Measurements from ENCODE around the gene UBA1. TPM values are rescaled to one million over a fixed set of nuclear protein-coding genes. Genes with fewer than 3 reads are reported as not detected.

UBA1 gene
- total RNA-seq, 4 donors from 2014 or later: 72.9 to 187 (median 149) TPM

DNA sequence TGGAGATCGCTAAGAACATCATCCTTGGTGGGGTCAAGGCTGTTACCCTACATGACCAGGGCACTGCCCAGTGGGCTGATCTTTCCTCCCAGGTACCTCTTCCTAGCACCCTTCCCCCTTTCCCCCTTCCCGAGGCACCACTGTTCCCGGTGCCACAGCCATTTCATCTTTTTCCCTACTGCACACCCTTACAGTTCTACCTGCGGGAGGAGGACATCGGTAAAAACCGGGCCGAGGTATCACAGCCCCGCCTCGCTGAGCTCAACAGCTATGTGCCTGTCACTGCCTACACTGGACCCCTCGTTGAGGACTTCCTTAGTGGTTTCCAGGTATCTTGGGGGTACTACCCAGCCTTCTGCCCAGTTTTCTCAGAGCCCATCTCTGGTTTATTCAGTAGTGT lies 5.7 kb downstream of the UBA1 start:
- TF ChIP-seq POLR2A (IDR thresholded peaks at IDR 0.05) (no peak), CTCF (IDR thresholded peaks at IDR 0.05) (no peak)
- peaks cover 3 to 15% of the 10 kb centered on the region in 2 donors for H3K4me1 ChIP-seq
- no peaks in the 10 kb centered on the region for H3K9me3 ChIP-seq
- intact Hi-C loops (cut with DNase I; ENCODE audit: low total_unique reads): loop anchor here (10.0 kb wide), 1 partner anchor 186 kb away; no protein-coding TSS in a partner anchor
- DNase-seq: no peak
- H3K36me3 ChIP-seq: no peaks in the 10 kb centered on the region
- H3K27me3 ChIP-seq: no peaks in the 10 kb centered on the region
- H3K4me3 ChIP-seq: no peak overlapping the region
- H3K27ac ChIP-seq: no peak overlapping the region

DNA sequence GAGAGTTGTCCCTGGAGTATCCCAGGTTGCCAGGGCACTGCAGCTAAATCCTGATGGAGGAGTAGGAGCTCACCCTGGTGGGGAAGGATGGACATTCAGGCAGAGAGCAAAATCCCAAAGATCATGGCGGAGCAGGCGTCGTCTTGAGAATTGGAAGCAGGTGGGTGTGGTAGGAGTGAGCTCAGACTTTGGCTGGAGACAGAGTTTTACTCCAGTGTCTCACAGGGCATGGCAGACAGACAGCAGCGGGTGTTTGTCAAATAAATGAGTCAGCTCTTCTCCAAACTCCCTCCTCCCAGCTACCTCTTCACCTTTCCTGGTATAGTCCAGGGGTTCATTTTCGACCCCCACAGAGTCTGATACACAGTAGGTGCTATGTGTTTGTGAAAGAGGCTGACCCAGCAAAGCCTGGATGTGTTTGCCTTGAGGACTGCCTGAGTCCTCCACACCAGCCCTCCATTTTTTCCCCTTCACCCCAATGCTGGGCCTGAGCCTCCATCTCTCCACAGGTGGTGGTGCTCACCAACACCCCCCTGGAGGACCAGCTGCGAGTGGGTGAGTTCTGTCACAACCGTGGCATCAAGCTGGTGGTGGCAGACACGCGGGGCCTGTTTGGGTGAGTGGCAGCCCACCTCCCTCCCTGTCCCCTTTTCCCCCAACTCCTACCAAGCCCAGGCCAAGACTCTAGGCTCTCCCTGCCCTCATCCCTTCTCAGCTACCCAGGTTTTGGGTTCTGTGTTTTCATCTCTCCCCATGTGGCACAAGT lies 6.9 kb downstream of the UBA1 start:
- no peaks in the 10 kb centered on the region for H3K27me3 ChIP-seq
- DNase-seq: peak in 1 of 2 donors; percentile 42
- no peaks in the 10 kb centered on the region for H3K36me3 ChIP-seq
- intact Hi-C loops (cut with DNase I; ENCODE audit: low total_unique reads): no loop called here
- no peak overlapping the region for H3K4me3 ChIP-seq
- H3K4me1 ChIP-seq: peaks cover 3 to 8% of the 10 kb centered on the region in 2 donors
- no peaks in the 10 kb centered on the region for H3K9me3 ChIP-seq
- H3K27ac ChIP-seq: peak overlapping the region in 1 of 2 donors; percentile 28
- TF ChIP-seq CTCF (IDR thresholded peaks at IDR 0.05) (no peak), POLR2A (IDR thresholded peaks at IDR 0.05) (no peak)

DNA sequence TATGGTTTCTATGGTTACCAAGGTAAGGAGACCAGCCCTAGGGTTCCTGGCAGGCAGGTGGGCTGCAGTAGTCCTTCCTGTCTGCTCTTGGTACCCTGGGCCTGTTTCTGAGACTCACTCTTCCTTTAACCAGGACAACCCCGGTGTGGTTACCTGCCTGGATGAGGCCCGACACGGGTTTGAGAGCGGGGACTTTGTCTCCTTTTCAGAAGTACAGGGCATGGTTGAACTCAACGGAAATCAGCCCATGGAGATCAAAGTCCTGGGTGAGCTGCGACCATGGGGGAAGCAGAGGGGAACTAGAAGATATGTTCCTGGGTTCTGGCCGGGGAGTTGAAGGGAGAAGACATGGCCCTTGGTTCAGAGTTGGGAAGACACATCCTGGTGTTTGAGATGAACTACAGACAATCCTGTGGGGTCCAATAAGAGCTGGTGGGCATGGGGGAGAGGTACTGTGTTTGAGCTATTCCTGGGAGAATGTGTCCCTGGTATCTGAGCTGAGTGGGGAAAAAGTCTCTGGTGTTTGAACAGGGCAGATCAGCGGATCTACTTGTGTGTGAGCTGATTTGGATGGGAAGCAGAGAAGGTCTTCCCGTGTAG lies 7.8 kb downstream of the UBA1 start:
- no peaks in the 10 kb centered on the region for H3K36me3 ChIP-seq
- no peaks in the 10 kb centered on the region for H3K9me3 ChIP-seq
- DNase-seq: no peak
- no peaks in the 10 kb centered on the region for H3K27me3 ChIP-seq
- intact Hi-C loops (cut with DNase I; ENCODE audit: low total_unique reads): no loop called here
- peaks cover 0 to 5% of the 10 kb centered on the region in 2 donors for H3K4me1 ChIP-seq
- H3K4me3 ChIP-seq: no peak overlapping the region
- no peak overlapping the region for H3K27ac ChIP-seq
- no peak for TF ChIP-seq POLR2A (IDR thresholded peaks at IDR 0.05)
- no peak for TF ChIP-seq CTCF (IDR thresholded peaks at IDR 0.05)

DNA sequence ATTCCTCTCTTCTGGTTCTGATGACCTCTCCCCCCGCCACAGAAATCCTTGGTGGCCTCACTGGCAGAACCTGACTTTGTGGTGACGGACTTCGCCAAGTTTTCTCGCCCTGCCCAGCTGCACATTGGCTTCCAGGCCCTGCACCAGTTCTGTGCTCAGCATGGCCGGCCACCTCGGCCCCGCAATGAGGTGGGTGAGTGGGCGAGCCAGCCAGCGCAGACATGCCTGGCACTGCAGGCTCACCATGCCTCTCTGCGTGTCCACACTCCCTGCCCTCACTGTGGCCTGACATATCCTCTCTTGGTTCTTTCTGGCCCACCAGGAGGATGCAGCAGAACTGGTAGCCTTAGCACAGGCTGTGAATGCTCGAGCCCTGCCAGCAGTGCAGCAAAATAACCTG lies 8.7 kb downstream of the UBA1 start:
- Histone ChIP-seq H3K4me3 (no peak overlapping the region), H3K36me3 (no peaks in the 10 kb centered on the region), H3K4me1 (no peaks in the 10 kb centered on the region), H3K27me3 (no peaks in the 10 kb centered on the region), H3K27ac (no peak overlapping the region), H3K9me3 (no peaks in the 10 kb centered on the region)
- TF ChIP-seq CTCF (IDR thresholded peaks at IDR 0.05) (no peak), POLR2A (IDR thresholded peaks at IDR 0.05) (no peak)
- no peak for DNase-seq
- intact Hi-C loops (cut with DNase I; ENCODE audit: low total_unique reads): no loop called here

DNA sequence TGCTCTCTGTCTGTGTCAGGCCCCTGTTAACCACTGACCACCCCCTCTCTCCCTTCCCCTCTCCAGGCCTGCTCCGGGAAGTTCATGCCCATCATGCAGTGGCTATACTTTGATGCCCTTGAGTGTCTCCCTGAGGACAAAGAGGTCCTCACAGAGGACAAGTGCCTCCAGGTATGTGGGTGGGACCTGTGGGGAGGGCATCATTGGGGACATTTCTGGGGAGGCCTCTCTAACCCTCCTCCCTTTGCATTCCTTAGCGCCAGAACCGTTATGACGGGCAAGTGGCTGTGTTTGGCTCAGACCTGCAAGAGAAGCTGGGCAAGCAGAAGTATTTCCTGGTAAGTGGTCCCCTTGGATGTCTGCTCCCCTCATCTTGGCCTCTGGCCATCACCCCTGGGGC lies 9.2 kb downstream of the UBA1 start:
- no peak overlapping the region for H3K27ac ChIP-seq
- H3K4me1 ChIP-seq: no peaks in the 10 kb centered on the region
- no peak overlapping the region for H3K4me3 ChIP-seq
- intact Hi-C loops (cut with DNase I; ENCODE audit: low total_unique reads): no loop called here
- H3K36me3 ChIP-seq: no peaks in the 10 kb centered on the region
- TF ChIP-seq CTCF (IDR thresholded peaks at IDR 0.05) (no peak), POLR2A (IDR thresholded peaks at IDR 0.05) (no peak)
- no peak for DNase-seq
- H3K27me3 ChIP-seq: no peaks in the 10 kb centered on the region
- H3K9me3 ChIP-seq: no peaks in the 10 kb centered on the region

All from uterus (tissue), 4 donors.